GM18505 (cell line): ENCODE data around the gene SYTL3.
"Not testable (repeated sequence)": the region's sequence is repeated elsewhere in the genome, so short reads cannot be mapped to it uniquely, and the experiment has no call there.

Experiments
- ATAC-seq: cut with Tn5 transposase; IDR thresholded peaks from one replicate; pipeline ENCODE4 v1.9.1; 2021; ENCODE audit not compliant: unreplicated experiment
- POLR2A ChIP-seq: IDR thresholded peaks from 4 replicates; pipeline ENCODE4 v1.6.1; 2011; ENCODE audit warnings: borderline replicate concordance; ENCODE audit not compliant: insufficient read depth, insufficient read length; ENCODE audit errors: extremely low read depth

The SYTL3 gene

DNA sequence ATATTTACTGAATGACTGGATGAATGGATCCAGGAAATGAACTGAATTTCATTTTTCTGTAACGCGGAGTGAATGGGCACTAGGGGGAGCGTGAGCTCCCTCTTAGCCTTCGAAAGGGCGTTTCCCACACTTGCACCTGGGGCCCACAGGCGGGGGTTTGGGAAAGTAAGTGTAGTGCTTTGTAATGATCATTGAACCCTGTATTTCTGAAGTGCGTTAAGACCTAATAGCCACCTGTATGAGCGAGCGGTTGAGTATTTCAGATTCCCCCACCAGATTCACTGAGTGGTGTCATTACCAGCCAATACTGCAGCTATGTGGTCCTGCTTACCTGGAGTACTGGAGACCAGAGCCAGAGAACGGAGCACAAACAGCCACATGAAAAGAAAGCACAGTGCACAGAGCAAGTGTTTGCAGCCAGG is 10.5 kb downstream of the SYTL3 start:
- no peak for ATAC-seq
- TF ChIP-seq POLR2A: no peak

GRCh38 chr6:158661156-158661685 is 11.4 kb downstream of the SYTL3 start:
- no peak for ATAC-seq
- no peak for TF ChIP-seq POLR2A

DNA sequence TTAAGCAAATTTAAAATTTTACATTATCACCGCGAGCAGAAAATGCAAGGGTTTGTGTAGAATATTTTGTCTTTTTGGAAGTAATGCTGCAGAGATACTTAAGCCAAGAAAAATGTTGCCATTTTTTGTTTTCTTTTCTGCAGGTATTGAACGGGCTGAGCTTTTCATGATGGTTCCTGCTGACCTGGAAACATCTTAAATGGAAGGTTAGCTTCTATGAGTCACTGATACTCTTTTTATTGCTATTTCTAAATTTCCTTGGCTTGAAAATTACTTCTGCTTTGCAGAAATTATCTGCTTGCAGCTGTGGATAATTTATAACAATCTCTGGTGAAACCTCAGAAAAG is 12.7 kb downstream of the SYTL3 start:
- TF ChIP-seq POLR2A: no peak
- ATAC-seq: no peak

- TF ChIP-seq POLR2A: no peak
- no peak for ATAC-seq
Measured at GRCh38 chr6:158662954-158663624, 13.2 kb downstream of the SYTL3 start.

- ATAC-seq: no peak
Measured at GRCh38 chr6:158663625-158664165, 13.8 kb downstream of the SYTL3 start.

GRCh38 chr6:158665332-158665731 is 15.5 kb downstream of the SYTL3 start:
- no peak for TF ChIP-seq POLR2A
- ATAC-seq: no peak

More at GRCh38 chr6:158663625-158664165, 13.8 kb downstream of the SYTL3 start:
- TF ChIP-seq POLR2A: no peak

- no peak for ATAC-seq
- no peak for TF ChIP-seq POLR2A
Measured at GRCh38 chr6:158666628-158667359, 16.9 kb downstream of the SYTL3 start.

- ATAC-seq: no peak
- no peak for TF ChIP-seq POLR2A
Measured at GRCh38 chr6:158667360-158667981, 17.6 kb downstream of the SYTL3 start.

GRCh38 chr6:158668707-158669103 is 18.9 kb downstream of the SYTL3 start:
- ATAC-seq: no peak
- no peak for TF ChIP-seq POLR2A

DNA sequence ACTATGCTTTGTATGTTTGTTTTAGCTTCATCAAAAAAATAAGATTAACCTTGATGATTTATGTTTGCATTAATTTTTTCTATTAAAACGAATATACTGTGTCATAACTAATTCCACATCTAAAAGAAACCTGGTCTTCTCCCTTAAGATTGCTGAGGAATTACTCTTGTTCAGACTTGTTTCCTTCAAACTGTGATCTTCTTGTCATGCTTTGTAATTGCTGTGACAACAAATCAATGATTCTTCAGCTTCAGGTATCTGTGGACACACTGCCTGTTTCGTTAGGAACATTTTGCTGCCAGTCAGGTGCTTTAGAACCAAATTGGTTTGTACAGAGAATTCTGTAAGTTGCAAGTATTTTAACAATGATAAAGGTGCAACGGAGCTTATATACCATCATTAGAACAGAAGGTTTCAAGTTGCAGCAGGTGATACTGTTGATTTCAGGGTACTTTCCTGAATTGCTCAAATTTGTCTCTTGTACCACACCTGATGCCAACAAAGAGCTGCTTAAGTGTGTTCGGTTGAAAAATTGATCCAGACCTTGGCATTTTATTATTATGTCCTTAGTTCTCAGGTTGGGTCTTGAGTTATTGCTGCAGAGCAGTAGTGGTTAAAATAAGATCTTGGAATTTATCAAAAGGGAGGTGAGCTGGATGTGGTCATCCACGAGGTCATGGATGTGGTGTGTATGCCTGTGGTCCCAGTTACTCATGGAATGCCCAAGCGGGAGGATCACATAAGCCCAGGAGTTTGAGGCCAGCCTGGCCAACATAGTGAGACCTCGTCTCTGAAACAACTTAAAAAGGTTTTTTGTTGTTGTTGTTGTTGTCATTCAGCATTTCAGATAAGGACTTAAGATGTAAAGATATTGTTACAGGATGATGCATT is 19.5 kb downstream of the SYTL3 start:
- TF ChIP-seq POLR2A: no peak
- no peak for ATAC-seq

- not testable (repeated sequence) for ATAC-seq
Measured at GRCh38 chr6:158672119-158672518, 22.3 kb downstream of the SYTL3 start.

DNA sequence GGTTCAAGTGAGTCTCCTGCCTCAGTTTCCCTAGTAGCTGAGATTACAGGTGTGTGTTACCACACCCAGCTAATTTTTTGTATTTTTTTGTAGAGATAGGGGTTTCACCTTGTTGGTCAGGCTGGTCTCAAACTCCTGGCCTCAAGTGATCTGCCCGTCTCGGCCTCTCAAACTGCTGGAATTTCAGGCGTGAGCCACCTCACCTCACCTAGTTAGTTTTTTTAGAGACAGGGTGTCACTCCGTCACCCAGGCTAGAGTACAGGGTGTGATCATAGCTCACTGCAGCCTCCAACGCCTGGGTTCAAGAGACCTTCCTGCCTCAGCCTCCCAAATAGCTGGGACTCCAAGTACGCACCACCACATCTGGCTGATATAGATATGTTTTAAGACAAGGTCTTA is 22.9 kb downstream of the SYTL3 start:
- no peak for ATAC-seq
- TF ChIP-seq POLR2A: no peak
